HUES6 (cell line): ENCODE measurements around the gene MLLT1.

ENCODE experiments used
- H3K27ac ChIP-seq: 2 replicates; pipeline ENCODE4 v1.7.0; 2013; ENCODE audit warnings: low read depth, mild to moderate bottlenecking, low read length, inconsistent platforms
- H3K27me3 ChIP-seq: 2 replicates; pipeline ENCODE4 v1.6.1; 2013; ENCODE audit warnings: low read length; ENCODE audit not compliant: control insufficient read depth, insufficient read depth
- H3K36me3 ChIP-seq: 2 replicates; pipeline ENCODE4 v1.6.1; 2013; ENCODE audit warnings: low read length; ENCODE audit not compliant: control insufficient read depth, insufficient read depth
- H3K4me1 ChIP-seq: 2 replicates; pipeline ENCODE4 v1.6.1; 2013; ENCODE audit warnings: low read length; ENCODE audit not compliant: control insufficient read depth, insufficient read depth
- H3K4me3 ChIP-seq: 2 replicates; pipeline ENCODE4 v1.5.1; 2013; ENCODE audit warnings: low read depth, low read length
- H3K9ac ChIP-seq: one replicate; pipeline ENCODE4 v1.6.1; 2013; ENCODE audit warnings: mild to moderate bottlenecking, low read length
- H3K9me3 ChIP-seq: 2 replicates; pipeline ENCODE4 v1.6.1; 2013; ENCODE audit warnings: low read depth, low read length; ENCODE audit not compliant: control insufficient read depth, insufficient read depth

Gene MLLT1

DNA sequence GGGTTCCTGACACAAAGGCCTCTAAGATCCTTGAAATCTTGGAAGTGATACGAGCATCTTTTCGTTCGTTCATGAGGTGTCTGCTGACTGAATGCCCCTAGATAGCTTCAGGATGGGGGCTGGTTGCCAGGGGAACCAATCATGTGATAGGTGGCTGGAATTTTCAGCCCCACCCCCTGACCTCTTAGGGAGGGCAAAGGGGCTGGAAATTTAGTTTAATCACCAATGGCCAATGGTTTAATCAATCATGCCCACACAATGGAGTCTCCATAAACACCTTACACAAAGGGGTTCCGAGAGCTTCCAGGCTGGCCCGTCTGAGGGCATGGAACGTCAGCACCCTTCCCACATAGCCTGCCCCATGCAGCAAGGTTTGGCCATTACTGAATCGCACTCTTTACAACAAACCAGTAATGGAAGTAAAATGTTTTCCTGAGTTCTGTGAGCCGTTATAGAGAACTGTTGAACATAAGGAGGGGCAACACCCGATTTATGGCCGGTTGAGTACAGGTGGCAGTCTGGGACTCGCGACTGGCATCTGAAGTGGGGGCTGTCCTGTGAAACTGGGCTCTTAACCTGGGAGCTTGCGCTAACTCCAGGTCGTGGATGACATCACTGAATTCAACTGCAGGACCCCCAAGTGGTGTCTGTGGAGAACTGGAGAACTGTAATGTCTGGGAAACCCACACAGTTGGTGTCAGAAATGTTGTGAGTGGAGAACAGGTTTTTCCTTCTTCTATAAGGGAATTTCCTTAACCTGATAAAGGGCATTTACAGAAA is 25.6 kb downstream of the MLLT1 start:
- peaks cover 25% of the 10 kb centered on the region for H3K36me3 ChIP-seq
- H3K27me3 ChIP-seq, result no peaks in the 10 kb centered on the region
- no peak overlapping the region for H3K27ac ChIP-seq
- no peak overlapping the region for H3K9ac ChIP-seq
- no peaks in the 10 kb centered on the region for H3K4me1 ChIP-seq
- no peaks in the 10 kb centered on the region for H3K9me3 ChIP-seq
- no peak overlapping the region for H3K4me3 ChIP-seq

- H3K4me3 ChIP-seq, result no peak overlapping the region
- H3K9ac ChIP-seq, result no peak overlapping the region
- H3K36me3 ChIP-seq, result peaks cover 22% of the 10 kb centered on the region
- H3K27me3 ChIP-seq, result no peaks in the 10 kb centered on the region
- H3K27ac ChIP-seq, result no peak overlapping the region
- no peaks in the 10 kb centered on the region for H3K4me1 ChIP-seq
- peaks cover 2% of the 10 kb centered on the region; the same call in 1 of the 2 replicates for H3K9me3 ChIP-seq
Observed at GRCh38 chr19:6252066-6252465, 27.7 kb downstream of the MLLT1 start.

- no peaks in the 10 kb centered on the region for H3K27me3 ChIP-seq
- peaks cover 11% of the 10 kb centered on the region; the same call in 1 of the 2 replicates for H3K9me3 ChIP-seq
- no peaks in the 10 kb centered on the region for H3K4me1 ChIP-seq
- H3K4me3 ChIP-seq, result no peak overlapping the region
- H3K9ac ChIP-seq, result no peak overlapping the region
- no peak overlapping the region for H3K27ac ChIP-seq
- peaks cover 23% of the 10 kb centered on the region for H3K36me3 ChIP-seq
Observed at GRCh38 chr19:6250909-6251308, 28.9 kb downstream of the MLLT1 start.

DNA sequence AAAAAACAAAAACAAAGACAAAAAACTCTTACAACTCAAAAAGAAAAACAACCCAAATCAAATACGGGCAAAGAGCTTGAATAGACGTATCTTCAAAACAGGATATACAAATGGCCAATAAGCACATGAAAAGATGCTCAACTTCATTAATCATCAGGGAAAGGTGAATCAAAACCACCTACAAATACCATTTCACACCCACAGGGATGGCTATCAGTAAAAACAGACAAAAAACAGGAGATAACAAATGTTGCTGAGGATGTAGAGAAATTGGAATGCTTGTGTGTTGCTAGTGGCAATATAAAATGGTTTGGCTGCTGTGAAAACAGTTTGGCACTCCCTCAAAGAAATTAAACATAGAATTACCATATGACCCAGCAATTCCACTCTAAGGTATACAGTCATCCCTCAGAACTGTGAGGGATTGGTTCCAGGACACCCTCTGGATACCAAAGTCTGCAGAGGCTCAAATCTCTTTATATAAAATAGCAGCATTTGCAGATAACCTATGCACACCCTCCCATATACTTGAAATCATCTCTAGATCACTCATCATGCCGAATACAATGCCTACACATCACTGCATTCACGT is 29.7 kb downstream of the MLLT1 start:
- Histone ChIP-seq H3K27ac (no peak overlapping the region), H3K4me3 (no peak overlapping the region), H3K4me1 (no peaks in the 10 kb centered on the region), H3K27me3 (no peaks in the 10 kb centered on the region), H3K36me3 (peaks cover 23% of the 10 kb centered on the region), H3K9ac (no peak overlapping the region), H3K9me3 (peaks cover 11% of the 10 kb centered on the region; the same call in 1 of the 2 replicates)

- peaks cover 11% of the 10 kb centered on the region; the same call in 1 of the 2 replicates for H3K9me3 ChIP-seq
- H3K4me3 ChIP-seq, result no peak overlapping the region
- H3K27me3 ChIP-seq, result no peaks in the 10 kb centered on the region
- no peaks in the 10 kb centered on the region for H3K4me1 ChIP-seq
- H3K9ac ChIP-seq, result no peak overlapping the region
- H3K27ac ChIP-seq, result no peak overlapping the region
- peaks cover 23% of the 10 kb centered on the region for H3K36me3 ChIP-seq
Observed at GRCh38 chr19:6249296-6249695, 30.5 kb downstream of the MLLT1 start.

- Histone ChIP-seq H3K27ac (no peak overlapping the region), H3K36me3 (peaks cover 23% of the 10 kb centered on the region), H3K9ac (no peak overlapping the region)
Observed at GRCh38 chr19:6248844-6249243, 30.9 kb downstream of the MLLT1 start.

GRCh38 chr19:6248341-6248740 is 31.4 kb downstream of the MLLT1 start:
- no peak overlapping the region for H3K4me3 ChIP-seq
- peaks cover 11% of the 10 kb centered on the region; the same call in 1 of the 2 replicates for H3K9me3 ChIP-seq
- no peak overlapping the region for H3K27ac ChIP-seq
- H3K36me3 ChIP-seq, result peaks cover 23% of the 10 kb centered on the region
- no peaks in the 10 kb centered on the region for H3K27me3 ChIP-seq
- H3K4me1 ChIP-seq, result peaks cover 2% of the 10 kb centered on the region; the same call in 1 of the 2 replicates
- H3K9ac ChIP-seq, result no peak overlapping the region

More at GRCh38 chr19:6248844-6249243, 30.9 kb downstream of the MLLT1 start:
- Histone ChIP-seq H3K9me3 (peaks cover 11% of the 10 kb centered on the region; the same call in 1 of the 2 replicates), H3K4me3 (no peak overlapping the region), H3K4me1 (no peaks in the 10 kb centered on the region), H3K27me3 (no peaks in the 10 kb centered on the region)

- Histone ChIP-seq H3K9ac (no peak overlapping the region), H3K9me3 (peaks cover 11% of the 10 kb centered on the region; the same call in 1 of the 2 replicates), H3K4me3 (no peak overlapping the region), H3K27me3 (no peaks in the 10 kb centered on the region), H3K36me3 (peaks cover 23% of the 10 kb centered on the region), H3K4me1 (peaks cover 5% of the 10 kb centered on the region; the same call in 1 of the 2 replicates), H3K27ac (no peak overlapping the region)
Observed at GRCh38 chr19:6247007-6247288, 32.8 kb downstream of the MLLT1 start.

- no peak overlapping the region for H3K9ac ChIP-seq
- no peak overlapping the region for H3K4me3 ChIP-seq
- H3K27ac ChIP-seq, result no peak overlapping the region
- H3K36me3 ChIP-seq, result peaks cover 23% of the 10 kb centered on the region
- H3K27me3 ChIP-seq, result no peaks in the 10 kb centered on the region
- peaks cover 5% of the 10 kb centered on the region; the same call in 1 of the 2 replicates for H3K4me1 ChIP-seq
- peaks cover 11% of the 10 kb centered on the region; the same call in 1 of the 2 replicates for H3K9me3 ChIP-seq
Observed at GRCh38 chr19:6246174-6247006, 33.4 kb downstream of the MLLT1 start.

DNA sequence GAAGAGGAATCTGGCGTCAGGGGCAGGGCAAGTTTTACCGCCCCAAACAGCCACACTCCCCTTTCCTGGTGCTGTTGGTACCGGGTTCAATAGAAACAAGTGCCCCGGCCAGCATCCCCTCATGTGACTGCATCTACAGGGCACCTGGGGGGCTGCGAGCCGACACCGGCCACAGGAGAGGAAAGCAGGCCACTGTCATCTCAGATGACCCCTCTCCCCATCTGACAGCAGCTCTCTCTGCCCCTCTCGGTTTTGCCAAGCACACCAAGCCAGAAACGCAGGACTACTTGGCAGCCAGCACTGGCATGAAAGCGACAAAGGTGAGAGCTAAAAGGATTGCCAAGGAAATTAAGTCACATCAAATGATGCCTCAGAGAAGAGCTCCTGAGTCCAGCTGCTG is 37.1 kb downstream of the MLLT1 start:
- peaks cover 11% of the 10 kb centered on the region; the same call in 1 of the 2 replicates for H3K9me3 ChIP-seq
- no peaks in the 10 kb centered on the region for H3K27me3 ChIP-seq
- no peak overlapping the region for H3K4me3 ChIP-seq
- H3K36me3 ChIP-seq, result peaks cover 13% of the 10 kb centered on the region
- H3K4me1 ChIP-seq, result peaks cover 8% of the 10 kb centered on the region; the same call in 1 of the 2 replicates
- H3K27ac ChIP-seq, result no peak overlapping the region
- H3K9ac ChIP-seq, result no peak overlapping the region
